Glomerular endothelial cell (primary cell): Measurements from ENCODE around the gene VTCN1. TPM values are rescaled to one million over a fixed set of nuclear protein-coding genes. Genes with fewer than 3 reads are reported as not detected.
"Not testable (repeated sequence)": the region's sequence is repeated elsewhere in the genome, so short reads cannot be mapped to it uniquely, and the experiment has no call there.

Experiments used
- DNase-seq: peaks from one replicate; pipeline ENCODE4 v3.0.0-alpha.2; 2011; ENCODE audit warnings: low read depth, low spot score; ENCODE audit errors: extremely low read depth
- total RNA-seq: library from RNA; depleted of rRNA; stranded (reverse); fragments of >200 nt; gene quantifications from 2 replicates; pipeline ENCODE4 v1.2.3, GENCODE V29; 2015

VTCN1 gene, protein sequence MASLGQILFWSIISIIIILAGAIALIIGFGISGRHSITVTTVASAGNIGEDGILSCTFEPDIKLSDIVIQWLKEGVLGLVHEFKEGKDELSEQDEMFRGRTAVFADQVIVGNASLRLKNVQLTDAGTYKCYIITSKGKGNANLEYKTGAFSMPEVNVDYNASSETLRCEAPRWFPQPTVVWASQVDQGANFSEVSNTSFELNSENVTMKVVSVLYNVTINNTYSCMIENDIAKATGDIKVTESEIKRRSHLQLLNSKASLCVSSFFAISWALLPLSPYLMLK
- not detected in 2 replicates for total RNA-seq

GRCh38 chr1:117210831-117211261, at the start of gene VTCN1:
TSS of gene VTCN1 (minus strand) at chr1:117210927. CDS start at chr1:117210855, 72 bp downstream.
- no peak for DNase-seq

- DNase-seq: no peak
Observed at GRCh38 chr1:117258791-117259190, 48.1 kb upstream of the VTCN1 start.

GRCh38 chr1:117258075-117258474, 47.3 kb upstream of the VTCN1 start:
- not testable (repeated sequence) for DNase-seq

DNA sequence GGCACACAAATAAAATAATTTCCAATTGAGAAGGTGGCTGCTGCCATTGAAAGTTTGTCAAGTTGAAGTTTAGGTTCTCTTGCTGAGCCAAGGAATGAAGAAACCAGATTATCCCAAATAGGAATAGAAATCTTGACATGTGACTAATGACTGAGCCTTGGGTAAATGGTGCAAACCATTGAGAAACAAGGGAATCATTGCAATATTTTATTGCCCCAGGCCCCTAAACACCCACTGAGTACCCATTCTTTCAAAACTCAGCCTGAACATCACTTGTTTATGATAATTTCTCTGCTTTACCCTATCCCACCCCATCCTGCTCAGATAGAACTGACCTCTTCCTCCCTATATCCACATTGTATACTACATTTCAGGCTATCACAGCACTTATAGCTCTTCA, 46.6 kb upstream of the VTCN1 start:
- no peak for DNase-seq

GRCh38 chr1:117250061-117250606, 39.4 kb upstream of the VTCN1 start:
- DNase-seq: no peak

- DNase-seq: no peak
Observed at GRCh38 chr1:117244971-117245370, 34.2 kb upstream of the VTCN1 start.

- no peak for DNase-seq
Observed at GRCh38 chr1:117244306-117244705, 33.6 kb upstream of the VTCN1 start.

- no peak for DNase-seq
Observed at GRCh38 chr1:117241512-117241911, 30.8 kb upstream of the VTCN1 start.

- no peak for DNase-seq
Observed at GRCh38 chr1:117240547-117240946, 29.8 kb upstream of the VTCN1 start.

- no peak for DNase-seq
Observed at GRCh38 chr1:117239467-117239866, 28.7 kb upstream of the VTCN1 start.

- no peak for DNase-seq
Observed at GRCh38 chr1:117237726-117238381, 27.1 kb upstream of the VTCN1 start.

DNA sequence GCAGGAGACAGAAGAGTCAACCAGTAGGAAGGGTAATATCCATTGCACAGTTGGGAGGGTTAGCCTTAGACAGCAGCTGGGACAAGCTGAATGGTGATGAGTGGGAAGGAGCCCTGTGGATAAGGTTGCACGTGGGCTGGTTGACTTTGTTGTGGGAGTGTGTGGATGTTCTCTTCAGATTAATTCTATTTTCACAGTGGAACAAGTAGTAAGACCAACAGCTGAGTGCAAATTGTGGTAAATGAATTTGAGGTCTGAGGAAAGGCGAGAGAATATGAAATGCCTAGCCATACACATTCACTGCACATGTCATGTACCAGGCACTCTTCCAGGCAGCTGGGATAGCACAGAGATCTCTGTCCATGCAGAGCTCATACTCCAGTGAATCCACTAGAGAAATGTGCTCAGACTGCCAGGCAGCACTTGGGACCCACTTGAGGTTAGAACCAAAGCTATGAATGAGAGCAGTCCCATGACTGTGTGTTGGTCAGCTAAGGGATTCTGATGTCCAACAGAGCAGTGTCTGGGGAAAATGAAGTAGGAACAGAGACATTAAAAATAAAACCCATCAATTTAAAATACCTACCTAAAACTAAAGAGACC, 25.2 kb upstream of the VTCN1 start:
- no peak for DNase-seq

DNA sequence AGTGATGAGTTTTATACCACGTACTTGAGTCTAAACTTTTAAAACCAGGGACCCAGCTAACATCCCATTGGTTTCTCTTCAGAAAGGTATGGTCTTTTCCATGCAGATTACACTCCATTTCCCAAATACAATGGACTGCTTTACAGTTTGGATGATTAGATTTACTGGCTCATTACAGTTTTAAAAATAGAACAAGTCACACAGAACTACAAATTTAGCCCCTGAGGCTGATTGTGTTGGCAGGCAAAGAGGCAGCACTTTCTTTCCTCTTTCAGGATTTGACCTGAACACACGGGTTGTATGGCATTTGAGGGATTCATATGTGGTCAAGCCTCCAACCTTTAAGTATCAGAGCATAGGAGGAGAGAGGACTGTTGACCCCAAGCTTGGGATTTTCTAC, 21.8 kb upstream of the VTCN1 start:
- DNase-seq: no peak

DNA sequence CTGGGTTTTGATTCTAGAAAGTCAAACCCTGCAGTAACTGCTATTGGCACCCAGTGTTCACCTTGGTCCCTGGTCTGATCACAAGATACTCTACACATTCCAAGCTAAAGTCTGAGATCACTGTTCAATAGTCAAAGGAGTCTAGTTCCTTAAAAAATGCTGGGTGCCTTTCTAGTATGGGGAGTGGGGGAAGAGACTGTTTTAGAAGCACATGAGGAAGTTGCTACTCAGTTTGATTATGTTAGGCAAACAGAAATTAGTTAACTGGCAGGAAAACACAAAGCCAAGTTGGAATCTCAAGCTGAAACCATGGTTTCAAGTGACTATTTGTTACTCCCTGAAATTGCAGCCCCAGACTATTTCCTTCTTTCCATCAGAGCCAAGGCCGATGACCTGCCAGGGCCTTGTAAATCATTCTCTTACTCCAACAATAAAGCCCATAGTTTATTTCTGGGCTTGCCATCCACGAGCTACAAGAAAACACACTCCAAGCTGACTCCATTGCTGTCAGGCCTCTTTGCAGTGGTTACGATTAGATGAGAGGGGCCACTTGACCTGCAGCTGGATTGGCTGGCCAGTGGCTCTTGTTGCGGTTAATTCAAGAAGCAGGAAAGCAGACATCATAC, 21.1 kb upstream of the VTCN1 start:
- DNase-seq: no peak

DNA sequence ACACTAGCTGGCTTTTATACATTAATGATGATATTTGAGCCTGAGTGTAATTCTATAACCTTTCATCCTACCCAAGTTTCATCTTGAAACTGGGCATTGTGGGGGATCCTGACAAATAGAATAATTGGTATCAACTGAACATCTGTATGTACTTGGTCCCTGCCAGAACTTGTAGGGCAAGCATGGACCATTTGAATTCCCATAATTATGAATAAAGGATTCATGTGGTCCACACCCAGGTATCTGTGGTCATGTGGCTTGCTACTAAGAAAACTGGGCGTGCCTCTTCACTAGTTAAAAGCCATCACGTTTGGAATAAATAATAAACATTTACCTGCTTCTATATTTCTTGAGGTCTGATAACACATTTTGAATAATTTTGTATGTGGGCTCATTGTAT, 20.6 kb upstream of the VTCN1 start:
- no peak for DNase-seq

DNA sequence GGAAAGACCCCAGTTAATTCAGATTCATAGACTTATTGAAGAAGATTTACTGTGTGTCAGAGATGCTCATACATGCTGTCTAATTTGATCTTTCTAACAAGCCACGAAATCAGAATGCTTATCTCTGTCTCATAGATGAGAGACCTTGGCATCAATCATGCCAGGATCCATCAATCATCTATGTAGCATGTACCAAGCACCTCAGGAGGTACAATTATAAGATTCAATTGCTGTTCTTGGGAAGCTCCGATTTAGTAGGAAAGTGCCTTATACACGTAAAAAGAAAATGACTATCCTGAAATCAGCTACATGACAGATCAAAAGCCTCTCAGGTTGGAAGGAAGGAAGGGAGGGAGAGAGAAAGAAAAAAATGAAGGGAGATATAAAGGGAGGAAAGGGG, 18.5 kb upstream of the VTCN1 start:
- no peak for DNase-seq

DNA sequence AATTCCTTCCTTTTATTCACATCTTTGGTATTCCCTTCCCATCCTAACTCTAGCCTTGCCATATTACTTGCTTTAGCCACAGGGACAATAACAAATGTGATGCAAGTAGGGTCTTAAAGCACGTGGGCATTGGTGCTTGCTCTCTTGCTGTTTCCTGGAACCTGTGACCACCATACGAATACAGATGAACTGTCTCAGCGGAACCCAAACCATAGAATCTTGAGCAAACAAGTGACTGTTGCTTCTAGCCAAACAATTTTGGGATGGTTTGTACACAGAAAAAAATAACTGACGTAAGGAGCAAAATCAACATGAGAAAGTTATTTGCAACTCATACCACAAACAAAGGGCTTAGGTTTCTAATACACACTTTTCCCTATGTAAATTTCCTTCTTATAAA, 15.2 kb upstream of the VTCN1 start:
- DNase-seq: no peak

DNA sequence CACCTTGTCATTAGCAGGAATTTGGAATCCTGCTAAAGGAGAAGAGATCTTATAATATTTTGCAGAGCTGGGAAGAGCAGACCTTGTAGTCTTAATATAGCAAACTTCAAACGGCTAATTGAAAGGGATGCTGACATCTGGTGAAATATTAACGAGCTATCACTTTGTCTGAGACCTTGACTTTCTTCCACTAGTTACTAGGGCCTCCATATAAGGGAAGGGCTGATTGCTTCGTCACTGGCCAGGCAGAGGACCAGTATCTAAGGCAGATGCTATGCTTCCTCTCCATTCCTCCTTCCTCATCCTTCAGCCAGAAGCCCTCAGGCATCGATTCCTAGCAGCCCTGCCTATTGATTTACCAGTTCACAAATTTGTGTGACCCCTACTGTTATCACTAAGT, 6.0 kb upstream of the VTCN1 start:
- DNase-seq: no peak

DNA sequence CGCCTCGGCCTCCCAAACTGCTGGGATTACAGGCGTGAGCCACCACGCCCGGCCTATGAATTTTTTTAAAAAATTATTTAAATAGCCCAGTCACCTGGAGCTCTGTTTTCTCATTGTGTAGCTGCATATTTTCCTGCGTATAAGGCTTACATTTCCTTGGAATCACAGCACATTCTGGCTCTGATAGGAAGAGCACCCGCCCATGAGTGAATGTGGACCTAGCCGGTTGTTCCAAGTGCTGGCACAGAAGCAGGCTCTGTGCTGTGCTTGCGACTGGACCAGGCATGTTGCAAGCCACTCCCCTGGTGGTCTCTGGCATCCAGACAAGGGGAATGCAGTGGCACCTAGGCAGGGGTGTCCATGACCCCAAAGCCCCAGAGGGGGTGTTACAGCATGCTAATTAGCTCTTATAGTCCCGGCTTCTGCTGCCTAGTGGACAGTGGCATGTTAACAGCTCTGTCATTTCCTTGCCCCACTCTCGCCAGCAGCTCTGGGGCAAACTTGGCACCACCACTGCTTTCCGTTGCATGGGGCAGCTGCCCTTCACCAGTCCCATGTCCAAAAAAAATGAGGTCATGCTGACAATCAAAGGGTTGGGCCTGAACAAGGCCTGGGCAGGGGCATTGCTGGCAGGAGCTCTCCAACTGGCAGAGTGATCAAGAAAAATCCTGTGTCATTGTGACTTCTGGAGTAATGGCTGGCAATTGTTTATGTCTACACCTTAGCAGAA, 5.2 kb upstream of the VTCN1 start:
- DNase-seq: no peak

- DNase-seq: no peak
Observed at GRCh38 chr1:117215019-117215418, 4.3 kb upstream of the VTCN1 start.

- DNase-seq: no peak
Observed at GRCh38 chr1:117213046-117213445, 2.3 kb upstream of the VTCN1 start.
